ENCODE results near the gene CACNA1C.

Gene CACNA1C

GRCh38 chr12:2541631-2542204, 488.9 kb downstream of the CACNA1C start:
- DNase-seq, result no peak

- DNase-seq, result no peak
Observed at GRCh38 chr12:2543801-2544200, 491.0 kb downstream of the CACNA1C start.

GRCh38 chr12:2544230-2544629, 491.4 kb downstream of the CACNA1C start:
- DNase-seq, result no peak

GRCh38 chr12:2547273-2548044, 494.7 kb downstream of the CACNA1C start:
- no peak for DNase-seq

GRCh38 chr12:2548081-2548480, 495.3 kb downstream of the CACNA1C start:
- DNase-seq, result no peak

GRCh38 chr12:2550561-2551411, 498.0 kb downstream of the CACNA1C start:
- DNase-seq, result peak in 1 of 2 experiments; percentile 28

GRCh38 chr12:2551412-2551900, 498.7 kb downstream of the CACNA1C start:
- no peak for DNase-seq

GRCh38 chr12:2552000-2552756, 499.4 kb downstream of the CACNA1C start:
- no peak for DNase-seq

- no peak for DNase-seq
Observed at GRCh38 chr12:2553388-2554126, 500.8 kb downstream of the CACNA1C start.

GRCh38 chr12:2555487-2556082, 502.8 kb downstream of the CACNA1C start:
- peak; percentile 72 to 82 for DNase-seq

- no peak for DNase-seq
Observed at GRCh38 chr12:2557597-2557996, 504.8 kb downstream of the CACNA1C start.

- DNase-seq, result no peak
Observed at GRCh38 chr12:2559931-2560330, 507.1 kb downstream of the CACNA1C start.

GRCh38 chr12:2560356-2560755, 507.6 kb downstream of the CACNA1C start:
- DNase-seq, result no peak

- DNase-seq, result no peak
Observed at GRCh38 chr12:2561367-2561766, 508.6 kb downstream of the CACNA1C start.

GRCh38 chr12:2562400-2562799, 509.6 kb downstream of the CACNA1C start:
- DNase-seq, result no peak

GRCh38 chr12:2563709-2564108, 510.9 kb downstream of the CACNA1C start:
- DNase-seq, result no peak

- no peak for DNase-seq
Observed at GRCh38 chr12:2566161-2566560, 513.4 kb downstream of the CACNA1C start.

- DNase-seq, result no peak
Observed at GRCh38 chr12:2567711-2568110, 514.9 kb downstream of the CACNA1C start.

GRCh38 chr12:2570562-2570961, 517.8 kb downstream of the CACNA1C start:
- no peak for DNase-seq

- peak; percentile 14 to 51 for DNase-seq
Observed at GRCh38 chr12:2574355-2574935, 521.7 kb downstream of the CACNA1C start.

- no peak for DNase-seq
Observed at GRCh38 chr12:2575245-2575644, 522.5 kb downstream of the CACNA1C start.
